Lower lobe of right lung (tissue), 2 donors: ENCODE data around the gene CBLN3. TPM values are rescaled to one million over a fixed set of nuclear protein-coding genes. Genes with fewer than 3 reads are reported as not detected.

Source experiments
- ATAC-seq, 2 donors: fragments of 200-7000 bp; cut with Tn5 transposase; one replicate each; pipeline ENCODE4 v1.9.1; 2020 to 2022; ENCODE audit warnings: mild to moderate bottlenecking in 2 of 2, moderate library complexity in 2 of 2
- DNase-seq: peaks from one replicate; pipeline ENCODE4 v3.0.0-alpha.2; 2020
- H3K27ac ChIP-seq: fragments of 200-600 bp; one replicate; pipeline ENCODE4 v1.8.0; 2022
- H3K27me3 ChIP-seq: fragments of 200-600 bp; one replicate; pipeline ENCODE4 v1.8.0; 2022; ENCODE audit warnings: low read depth
- H3K36me3 ChIP-seq: fragments of 200-600 bp; one replicate; pipeline ENCODE4 v1.8.0; 2022; ENCODE audit warnings: mild to moderate bottlenecking
- H3K4me1 ChIP-seq: fragments of 200-600 bp; one replicate; pipeline ENCODE4 v1.8.0; 2022
- H3K4me3 ChIP-seq: fragments of 200-600 bp; one replicate; pipeline ENCODE4 v1.8.0; 2022; ENCODE audit warnings: mild to moderate bottlenecking
- H3K9me3 ChIP-seq: fragments of 200-600 bp; one replicate; pipeline ENCODE4 v1.8.0; 2022
- CTCF ChIP-seq: fragments of 200-600 bp; IDR thresholded peaks from one replicate; pipeline ENCODE4 v1.8.0; 2022; ENCODE audit warnings: antibody characterized with exemption, mild to moderate bottlenecking
- intact Hi-C: fragments of 100-400 bp; cut with DNase I; formaldehyde crosslinking; loops from one replicate; pipeline ENCODE4 v1.11.0; 2022
- total RNA-seq: library from RNA; stranded (reverse); fragmentation: NEBNext Ultra II Directional; extraction: Animal tissue kit (Norgen Biotek cat#: 25700); gene quantifications from one replicate; pipeline ENCODE4 v1.2.1, GENCODE V29; 2021
- donor health status: DM: no; HTN: yes; CAD: no; lungs with severe emphysema.

Gene CBLN3
- total RNA-seq, 1 donor from 2014 or later = 2.3 TPM

- Histone ChIP-seq H3K4me1 (peaks cover 61% of the 10 kb centered on the region), H3K4me3 (peak overlapping the region; percentile 82), H3K27ac (peak overlapping the region; percentile 99), H3K36me3 (peaks cover 46% of the 10 kb centered on the region), H3K9me3 (no peaks in the 10 kb centered on the region), H3K27me3 (no peaks in the 10 kb centered on the region)
- ATAC-seq (no peak), DNase-seq (no peak)
- no peak for TF ChIP-seq CTCF
- intact Hi-C loops = no loop called here
These were observed 12.0 kb upstream of the CBLN3 start for GRCh38 chr14:24441485-24441884.

GRCh38 chr14:24440606-24441399 lies 11.3 kb upstream of the CBLN3 start:
- Histone ChIP-seq H3K4me3 (no peak overlapping the region), H3K9me3 (no peaks in the 10 kb centered on the region), H3K27ac (peak overlapping the region; percentile 99), H3K27me3 (no peaks in the 10 kb centered on the region), H3K36me3 (peaks cover 53% of the 10 kb centered on the region), H3K4me1 (peaks cover 67% of the 10 kb centered on the region)
- no peak for ATAC-seq
- intact Hi-C loops = no loop called here
- no peak for DNase-seq
- no peak for TF ChIP-seq CTCF

- DNase-seq (no peak), ATAC-seq (no peak)
These were observed 10.6 kb upstream of the CBLN3 start for GRCh38 chr14:24439830-24440605.

GRCh38 chr14:24439257-24439656 lies 9.8 kb upstream of the CBLN3 start:
- Histone ChIP-seq H3K4me3 (no peak overlapping the region), H3K9me3 (no peaks in the 10 kb centered on the region), H3K4me1 (peaks cover 67% of the 10 kb centered on the region), H3K27me3 (no peaks in the 10 kb centered on the region), H3K36me3 (peaks cover 66% of the 10 kb centered on the region), H3K27ac (no peak overlapping the region)
- ATAC-seq (no peak), DNase-seq (no peak)
- intact Hi-C loops = loop anchor here (5.0 kb wide), 1 partner anchor 112 kb away; no protein-coding TSS in a partner anchor
- no peak for TF ChIP-seq CTCF

More at GRCh38 chr14:24439830-24440605, 10.6 kb upstream of the CBLN3 start:
- H3K27ac ChIP-seq = no peak overlapping the region
- intact Hi-C loops = loop anchor here (5.0 kb wide), 1 partner anchor 113 kb away; no protein-coding TSS in a partner anchor
- no peaks in the 10 kb centered on the region for H3K9me3 ChIP-seq
- H3K4me1 ChIP-seq = peaks cover 67% of the 10 kb centered on the region
- H3K36me3 ChIP-seq = peaks cover 58% of the 10 kb centered on the region
- H3K4me3 ChIP-seq = no peak overlapping the region
- no peaks in the 10 kb centered on the region for H3K27me3 ChIP-seq
- no peak for TF ChIP-seq CTCF

- DNase-seq = no peak
- no peak for TF ChIP-seq CTCF
- Histone ChIP-seq H3K9me3 (no peaks in the 10 kb centered on the region), H3K4me3 (no peak overlapping the region), H3K36me3 (peaks cover 74% of the 10 kb centered on the region), H3K4me1 (peaks cover 65% of the 10 kb centered on the region), H3K27me3 (no peaks in the 10 kb centered on the region), H3K27ac (peak overlapping the region; percentile 70)
- no peak for ATAC-seq
- intact Hi-C loops = loop anchor here (5.0 kb wide), 1 partner anchor 111 kb away; no protein-coding TSS in a partner anchor
These were observed 9.0 kb upstream of the CBLN3 start for GRCh38 chr14:24438223-24439097.
